ENCODE results near the gene TOR4A. TPM values are rescaled to one million over a fixed set of nuclear protein-coding genes. Genes with fewer than 3 reads are reported as not detected.

TOR4A gene
- total and polyA plus RNA-seq, 9 of the 15 experiments (the other 6 are each of a cell fraction or from before 2014, with no cell fraction given) = 3.9 to 49.2 (median 8.8) TPM

- 68% methylated on average over 4 of the region's 4 CpGs for WGBS (ENCODE audit: insufficient coverage, low coverage, missing lambda C conversion rate)
- Histone ChIP-seq H2AFZ (ENCODE audit: low read depth, low read length) (no peak within 1 kb of the TSS), H3K9me3 (replicated peaks; ENCODE audit: control insufficient read depth, insufficient read depth, low read depth, low read length) (no peaks in the 10 kb centered on the region), H4K20me1 (replicated peaks; ENCODE audit: control insufficient read depth, insufficient read depth, low read length) (no peaks in the 10 kb centered on the region; the same call in 1 of the 2 replicates), H3K9me1 (ENCODE audit: control insufficient read depth, insufficient read depth, low read length) (no peaks in the 10 kb centered on the region), H3K27me3 (ENCODE audit: control insufficient read depth in 2 of 2, insufficient read depth in 2 of 2, low read length in 2 of 2) (no peaks in the 10 kb centered on the region), H3K4me3 (no peak within 1 kb of the TSS), H3K4me1 (replicated peaks in 1 of 2; ENCODE audit: control insufficient read depth in 2 of 2, insufficient read depth in 2 of 2, low read length in 2 of 2) (peaks cover 9 to 73% of the 10 kb centered on the region in 2 experiments), H3K79me2 (ENCODE audit: control insufficient read depth, insufficient read depth, low read length) (peaks cover 22% of the 10 kb centered on the region), H3K27ac (ENCODE audit: extremely low read depth, low read depth, low read length) (no peak within 1 kb of the TSS), H3K9ac (ENCODE audit: insufficient read depth in 1 of 2, low read depth in 2 of 2, low read length in 2 of 2) (peak within 1 kb of the TSS in 1 of 2 experiments; percentile 85; a peak in 2 of 4 replicates), H3K4me2 (ENCODE audit: insufficient read depth, low read length) (no peak within 1 kb of the TSS), H3K36me3 (ENCODE audit: control insufficient read depth, insufficient read depth, low read length) (peaks cover 1% of the 10 kb centered on the region; the same call in 1 of the 3 replicates)
- no peak for DNase-seq (ENCODE audit: extremely low read depth in 1 of 4, low spot score in 3 of 4)
- CTCF ChIA-PET (ENCODE audit: low intra/inter-chr PET ratio) = no interaction called here
- intact Hi-C loops (cut with micrococcal nuclease) = no loop called here
- no peak for FAIRE-seq
- in situ Hi-C loops (cut with MboI) = no loop called here
- ATAC-seq = no peak
- POLR2A ChIA-PET = interaction anchor here (8.3 kb wide), 1 partner anchor 8 kb away, joined by 221 read pairs; the partner anchor contains the start of gene TUBB4B
- BruUV-seq (replicated peaks) = no TSS peak
- TF ChIP-seq CBX5 (IDR thresholded peaks at IDR 0.05; ENCODE audit: borderline replicate concordance, low read depth) (no peak), REST (IDR thresholded peaks at IDR 0.05; ENCODE audit: borderline replicate concordance) (no peak), REST (CRISPR knock-in tag; IDR thresholded peaks at IDR 0.05; ENCODE audit: low read depth) (no peak), GTF2E2 (tag; IDR thresholded peaks at IDR 0.05) (no peak), NCOA4 (IDR thresholded peaks at IDR 0.05; ENCODE audit: partially characterized antibody) (no peak), ZNF407 (IDR thresholded peaks at IDR 0.05; ENCODE audit: low read depth) (no peak), CHD4 (IDR thresholded peaks at IDR 0.05; ENCODE audit: insufficient read depth, insufficient replicate concordance, low read depth, low read length, poor library complexity, severe bottlenecking) (no peak)
Observed at GRCh38 chr9:137251194-137251461, 26.4 kb upstream of the TOR4A start, which contains the start of gene STPG3. STPG3 (plus strand) TSS chr9:137251286; CDS start chr9:137251287, 1 bp downstream.
